Endometrium (tissue), 2 donors: ENCODE results near the gene LMAN1L.

Source experiments
- FAIRE-seq: peaks from 2 replicates; lab custom pipeline; 2012; peaks lifted over from hg19 to GRCh38; lab: Jason Lieb, UNC
- donor health status: control.
- donor health status: control.

Gene LMAN1L

DNA sequence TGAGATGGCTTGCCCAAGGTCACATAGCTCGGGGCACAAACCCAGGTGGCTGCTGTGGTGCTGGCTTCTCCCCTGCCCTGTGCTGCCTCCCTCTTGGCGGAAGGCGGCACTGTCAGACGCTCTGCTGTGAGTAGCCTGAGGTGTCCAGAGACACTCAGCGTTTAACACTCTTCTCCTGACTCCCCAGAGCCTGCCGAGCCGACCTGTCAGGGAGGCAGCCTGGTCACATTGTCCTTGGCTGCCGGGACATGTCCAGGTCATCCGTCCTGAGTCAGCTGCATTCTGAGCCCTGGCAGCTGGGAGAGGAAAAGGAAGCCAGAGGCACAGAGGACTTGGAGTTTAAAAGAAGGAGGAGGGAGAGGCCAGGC lies 4.7 kb downstream of the LMAN1L start:
- FAIRE-seq, result no peak

DNA sequence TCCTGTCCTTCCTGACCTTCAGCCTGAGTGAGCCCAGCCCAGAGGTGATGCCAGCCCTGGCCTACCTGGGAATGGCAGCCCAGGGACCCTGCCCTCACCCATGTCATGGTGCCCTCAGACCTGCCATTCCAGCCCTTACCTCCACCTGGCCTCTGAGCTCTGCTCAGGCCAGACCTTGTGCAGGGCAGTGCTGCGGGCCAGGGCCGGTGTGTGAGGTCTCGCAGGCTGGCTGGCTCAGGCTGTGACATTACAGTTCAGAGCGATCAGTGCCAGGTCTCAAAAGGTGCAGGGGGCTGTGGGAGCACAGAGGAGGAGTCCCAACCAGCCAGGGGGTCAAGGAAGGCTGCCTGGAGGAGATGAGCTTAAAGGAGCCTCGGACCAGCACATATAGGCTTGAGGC lies 7.4 kb downstream of the LMAN1L start:
- no peak for FAIRE-seq

DNA sequence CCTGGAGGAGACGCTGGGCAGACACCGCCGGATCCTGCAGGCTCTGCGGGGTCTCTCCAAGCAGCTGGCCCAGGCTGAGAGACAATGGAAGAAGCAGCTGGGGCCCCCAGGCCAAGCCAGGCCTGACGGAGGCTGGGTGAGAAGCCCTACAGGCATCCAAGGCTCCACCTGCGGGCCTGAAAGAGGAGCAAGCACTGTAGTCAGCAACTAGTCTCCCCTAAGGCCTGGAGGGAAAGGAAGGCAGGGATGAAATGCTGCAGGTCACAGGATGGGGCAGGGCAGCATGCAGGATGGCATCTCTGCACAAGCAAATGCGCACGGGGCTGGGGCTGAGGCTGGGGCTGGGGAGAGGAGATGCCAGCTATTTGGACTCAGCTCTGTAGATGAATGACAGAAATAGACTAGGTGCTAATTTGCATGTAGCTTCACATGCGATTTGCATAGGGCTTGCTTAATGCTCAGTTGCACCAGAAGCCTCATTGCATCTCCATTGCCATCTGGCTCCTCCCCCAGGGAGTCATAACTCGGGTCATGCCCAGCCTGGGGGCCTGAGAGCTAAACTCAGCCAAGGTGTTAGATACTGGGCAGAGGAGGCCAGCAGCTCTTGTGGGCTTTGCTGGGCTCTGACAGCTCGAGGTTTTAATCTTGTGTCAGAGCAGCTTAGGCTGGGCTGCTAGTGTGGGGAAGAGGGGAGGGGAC lies 8.6 kb downstream of the LMAN1L start:
- no peak for FAIRE-seq

DNA sequence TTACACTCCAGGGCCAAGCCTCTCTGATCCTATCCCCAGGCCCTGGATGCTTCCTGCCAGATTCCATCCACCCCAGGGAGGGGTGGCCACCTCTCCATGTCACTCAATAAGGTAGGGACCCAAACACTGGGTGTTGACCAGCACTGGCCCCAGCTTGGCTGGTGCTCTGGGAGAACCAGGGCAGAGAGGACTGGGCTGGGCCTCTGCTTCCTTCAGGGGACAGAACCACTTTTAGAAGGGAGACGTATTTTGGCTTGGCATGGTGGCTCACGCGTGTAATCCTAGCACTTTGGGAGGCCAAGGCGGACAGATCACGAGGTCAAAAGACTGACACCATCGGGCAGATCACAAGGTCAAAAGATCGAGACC lies 9.1 kb downstream of the LMAN1L start:
- no peak for FAIRE-seq

DNA sequence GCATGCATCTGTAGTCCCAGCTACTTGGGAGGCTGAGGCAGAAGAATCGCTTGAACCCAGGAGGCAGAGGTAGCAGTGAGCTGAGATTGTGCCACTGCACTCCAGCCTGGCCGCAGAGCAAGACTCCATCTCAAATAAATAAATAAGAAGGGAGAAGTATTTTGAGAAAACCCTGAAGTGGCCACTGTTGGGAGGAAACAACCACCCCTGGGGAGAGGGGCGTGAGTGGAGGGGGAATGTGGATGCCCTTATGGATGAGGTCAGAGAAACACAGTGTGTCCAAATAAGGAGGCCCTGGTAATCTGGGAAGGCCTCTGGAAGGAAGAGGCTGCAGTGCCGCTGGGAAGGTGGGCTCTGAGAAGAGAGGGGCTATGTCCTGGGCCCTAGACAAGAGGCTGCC lies 9.6 kb downstream of the LMAN1L start:
- no peak for FAIRE-seq

DNA sequence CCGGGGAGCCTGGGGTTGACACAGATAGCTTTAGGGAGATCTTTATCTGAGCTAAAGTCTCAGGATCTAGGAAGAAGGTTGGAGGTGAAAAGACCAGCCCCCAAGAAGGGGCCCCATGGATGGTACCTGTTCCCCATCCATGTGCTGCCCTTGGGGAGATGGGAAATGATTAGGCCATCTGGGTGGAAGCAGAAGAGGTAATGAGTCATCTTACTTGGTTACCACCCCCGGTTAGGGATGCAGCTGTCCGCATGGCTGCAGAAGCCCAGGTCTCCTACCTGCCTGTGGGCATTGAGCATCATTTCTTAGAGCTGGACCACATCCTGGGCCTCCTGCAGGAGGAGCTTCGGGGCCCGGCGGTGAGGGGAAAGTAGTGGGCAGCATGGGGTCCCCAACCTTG lies 10.7 kb downstream of the LMAN1L start:
- FAIRE-seq, result no peak

DNA sequence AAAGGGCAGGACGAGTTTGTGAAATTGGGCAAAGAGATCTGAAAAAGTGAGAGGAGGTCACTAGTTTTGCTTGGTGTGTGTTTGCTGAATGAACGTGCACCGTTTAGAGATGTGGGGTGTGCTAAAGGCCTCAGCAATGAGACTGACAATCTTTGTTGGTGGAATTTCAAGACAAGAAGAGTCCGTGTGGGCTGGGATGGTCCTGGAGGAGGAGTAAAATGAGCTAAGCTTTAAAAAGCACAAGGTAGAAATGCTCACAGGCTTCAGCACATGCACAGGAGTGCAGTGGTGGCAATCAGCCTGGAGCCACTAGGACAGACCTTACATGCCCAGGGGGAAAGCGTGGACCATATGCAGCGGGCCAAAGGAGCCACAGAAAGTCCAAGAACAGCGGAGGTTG lies 12.3 kb downstream of the LMAN1L start:
- FAIRE-seq, result no peak

DNA sequence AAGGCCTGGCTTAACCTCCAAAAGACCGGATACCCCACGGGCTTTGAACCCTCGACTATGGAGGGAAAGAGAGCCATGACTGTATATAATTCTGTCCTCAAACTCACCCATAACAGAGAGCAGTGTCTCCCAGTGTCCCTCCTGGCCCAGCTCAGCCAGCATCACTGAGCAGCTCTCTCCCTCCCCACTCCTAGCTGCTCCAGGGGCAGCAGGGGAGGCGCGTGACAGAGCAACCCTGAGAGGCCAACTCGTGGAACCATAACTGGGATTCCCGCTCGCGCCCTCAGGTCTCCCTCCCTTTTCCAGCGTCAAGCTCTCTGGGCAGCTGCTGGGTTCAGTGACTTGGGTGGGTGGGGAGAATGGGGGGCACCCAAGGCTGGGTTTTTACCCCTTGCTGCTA lies 13.2 kb downstream of the LMAN1L start:
- FAIRE-seq, result no peak

DNA sequence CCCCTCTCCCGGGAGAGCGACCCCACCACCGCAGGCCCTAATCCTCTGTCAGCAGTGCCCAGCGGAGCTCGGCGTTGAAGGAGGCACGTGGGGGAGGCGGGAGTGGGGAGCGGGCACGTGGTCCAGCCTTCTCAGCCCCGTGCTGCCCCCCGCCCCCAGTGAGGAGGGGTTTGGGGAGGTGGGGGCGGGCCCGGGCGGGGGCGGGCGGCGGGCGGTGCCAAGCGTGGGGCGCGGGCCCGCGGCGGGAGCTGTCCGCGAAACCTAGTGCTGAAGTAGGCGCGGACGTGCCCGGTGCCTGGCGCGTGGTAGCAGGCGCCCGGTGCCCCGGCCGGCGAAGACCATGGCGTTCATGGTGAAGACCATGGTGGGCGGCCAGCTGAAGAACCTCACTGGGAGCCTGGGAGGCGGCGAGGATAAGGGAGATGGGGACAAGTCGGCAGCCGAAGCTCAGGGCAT lies 13.8 kb downstream of the LMAN1L start, which contains the start of gene CPLX3:
CPLX3 (plus strand) TSS at position 264 of the 456 bp plus-strand sequence; CDS start at position 341, 77 bp downstream.
- FAIRE-seq, result no peak

DNA sequence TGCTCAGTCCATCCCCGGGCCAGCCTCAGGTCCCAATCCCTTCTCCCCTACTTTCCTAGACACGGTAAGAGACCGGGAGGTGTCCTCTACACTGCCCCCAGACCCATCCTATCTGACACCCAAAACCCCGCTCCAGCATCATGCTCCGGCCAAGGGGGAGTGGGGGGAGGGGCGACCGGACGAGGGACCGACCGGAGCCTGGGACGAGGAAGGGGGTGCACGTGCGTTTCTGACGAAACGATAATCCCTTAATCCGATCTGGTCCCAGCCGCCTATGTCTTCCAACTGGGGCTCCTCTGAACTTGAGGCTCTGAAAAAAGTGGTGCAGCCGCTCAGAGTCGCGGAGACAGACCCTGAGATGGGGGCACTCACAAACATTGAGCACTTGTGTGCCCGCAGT lies 14.3 kb downstream of the LMAN1L start:
- FAIRE-seq, result no peak

DNA sequence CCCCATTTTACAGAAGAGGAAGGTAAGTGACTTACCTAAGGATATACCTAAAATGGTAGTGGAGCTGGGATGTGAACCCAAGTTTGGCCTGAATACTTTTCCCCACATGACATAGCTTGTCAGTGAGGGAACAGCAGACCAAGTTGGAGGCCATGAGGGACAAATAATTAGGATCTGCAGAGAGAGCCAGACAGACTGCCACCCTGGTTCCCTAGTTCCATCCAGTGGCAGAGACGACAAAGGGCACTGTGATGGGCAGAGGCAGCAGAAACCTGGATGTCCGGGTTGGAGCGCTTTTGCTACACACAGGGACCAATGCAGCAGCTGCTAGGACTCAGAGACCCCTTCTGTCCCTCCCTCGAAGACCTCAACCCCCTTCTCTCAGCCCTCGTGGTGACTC lies 15.0 kb downstream of the LMAN1L start:
- no peak for FAIRE-seq

DNA sequence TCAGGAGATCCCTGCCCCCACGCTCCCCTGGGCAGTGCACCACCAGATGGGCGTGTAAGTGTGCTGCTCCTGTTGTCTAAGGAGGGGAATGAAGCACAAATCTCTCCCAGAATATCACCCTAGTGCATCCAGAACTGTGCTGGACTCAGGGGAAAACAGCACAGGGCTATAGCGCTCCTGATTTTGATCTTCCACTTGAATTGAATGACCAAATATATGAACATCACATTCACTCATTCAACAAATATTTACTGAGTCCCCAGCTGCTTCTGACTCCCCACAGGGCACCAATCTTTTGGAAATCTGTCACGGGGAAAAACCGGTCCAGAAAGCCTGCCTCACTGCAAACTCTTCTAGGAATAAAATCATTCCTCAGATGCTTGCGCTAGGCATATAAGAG lies 16.2 kb downstream of the LMAN1L start:
- no peak for FAIRE-seq

DNA sequence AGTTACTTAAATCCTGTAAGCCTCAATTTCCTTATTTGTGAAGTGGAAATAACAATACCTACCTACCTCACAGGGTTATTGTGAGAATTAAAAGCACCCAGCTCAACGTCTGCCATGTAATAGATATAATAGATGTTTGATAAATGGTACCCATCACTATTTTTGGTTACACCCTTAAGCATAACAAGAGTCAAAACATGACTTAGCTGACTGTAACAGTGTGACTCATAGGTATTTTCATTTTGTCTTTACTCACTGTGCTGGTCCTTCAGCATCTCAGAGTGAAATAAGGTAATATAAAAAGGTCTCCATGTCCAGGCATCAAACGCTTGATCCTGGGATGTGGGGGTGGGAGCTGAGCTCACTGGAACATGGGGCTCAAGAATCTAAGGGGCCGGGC lies 16.9 kb downstream of the LMAN1L start:
- no peak for FAIRE-seq

DNA sequence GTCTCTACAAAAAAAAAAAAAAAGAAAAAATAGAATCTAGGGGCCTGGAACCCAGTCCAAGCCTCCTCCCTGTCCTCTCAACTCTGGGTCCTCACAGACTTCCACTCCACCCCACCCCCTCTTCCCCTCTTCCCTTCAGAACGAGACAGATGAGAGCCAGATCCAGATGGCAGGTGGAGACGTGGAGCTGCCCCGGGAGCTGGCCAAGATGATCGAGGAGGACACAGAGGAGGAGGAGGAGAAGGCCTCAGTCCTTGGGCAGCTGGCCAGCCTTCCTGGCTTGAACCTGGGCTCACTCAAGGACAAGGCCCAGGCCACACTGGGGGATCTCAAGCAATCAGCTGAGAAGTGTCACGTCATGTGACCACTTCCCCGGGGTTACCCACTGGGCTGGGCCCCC lies 17.4 kb downstream of the LMAN1L start:
- no peak for FAIRE-seq

DNA sequence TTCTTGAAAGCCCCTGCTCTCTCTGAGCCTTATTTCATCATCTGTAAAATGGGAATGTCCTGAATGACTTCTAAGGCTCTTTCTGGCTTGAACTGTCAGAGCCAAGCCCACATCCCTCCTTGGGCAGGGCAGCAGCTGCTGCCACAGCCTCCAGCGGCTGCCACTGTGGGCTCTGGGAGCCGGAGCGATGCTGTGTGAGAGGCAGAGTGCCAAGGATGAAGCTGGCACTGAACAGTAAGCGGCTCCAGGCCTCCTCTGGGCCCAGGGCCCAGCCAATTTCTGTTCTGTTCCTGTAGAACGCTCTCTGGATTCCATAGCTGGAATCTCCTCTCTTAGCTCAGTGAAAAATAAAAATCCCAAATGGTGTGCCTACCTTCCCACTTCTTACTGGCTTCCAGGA lies 18.2 kb downstream of the LMAN1L start:
- no peak for FAIRE-seq

DNA sequence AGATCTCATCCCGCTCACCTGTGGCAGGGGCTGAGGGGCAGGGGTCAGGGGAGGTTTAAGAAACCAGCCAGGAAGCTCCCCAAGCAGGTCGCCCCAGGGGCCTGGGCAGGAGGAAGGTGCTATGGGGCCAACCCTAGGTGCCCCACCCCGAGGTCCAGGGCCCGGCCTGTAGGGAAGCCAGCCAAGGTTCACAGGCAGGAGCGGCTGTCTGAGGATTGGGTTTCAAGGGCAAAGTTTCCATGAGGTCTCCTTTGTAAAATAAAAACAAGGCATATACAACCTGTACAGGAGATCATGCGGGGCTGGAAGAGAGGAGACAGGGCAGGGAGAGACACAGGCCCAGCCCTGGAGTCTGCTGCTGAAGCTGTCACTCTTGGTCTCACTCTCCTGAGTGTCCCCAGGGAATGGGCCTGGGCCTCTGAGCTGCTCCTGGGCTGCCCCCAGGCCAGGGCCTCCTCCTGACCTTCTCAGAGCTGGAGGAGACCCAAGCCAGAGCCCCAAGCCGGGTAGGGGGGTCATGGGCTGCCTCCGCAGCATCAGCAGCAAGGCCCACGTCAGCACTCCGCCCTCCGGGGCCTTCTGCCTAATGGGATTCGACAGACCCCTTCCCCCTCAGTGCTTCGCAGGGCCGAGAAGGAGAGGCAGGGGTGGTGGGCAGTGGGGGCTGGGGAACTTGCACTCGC lies 19.3 kb downstream of the LMAN1L start:
- no peak for FAIRE-seq

DNA sequence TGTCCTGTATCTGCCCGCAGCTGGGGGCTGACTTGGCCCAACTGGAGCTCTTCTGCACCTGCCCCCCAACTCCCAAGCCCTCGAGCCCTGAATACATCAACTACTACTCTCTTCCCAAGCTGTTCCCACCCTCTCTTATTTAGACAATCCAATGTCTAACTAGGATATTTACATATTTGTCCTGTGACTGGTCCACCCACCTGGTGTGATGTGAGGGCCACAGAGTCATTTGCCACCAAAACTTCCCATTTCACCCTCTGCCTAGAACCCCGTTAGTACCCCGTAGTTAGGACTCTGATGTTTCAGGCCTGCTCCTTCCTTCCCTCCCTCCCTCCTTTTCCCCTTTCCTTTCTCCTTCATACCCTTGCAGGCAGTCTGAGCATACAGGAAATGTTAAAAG lies 20.2 kb downstream of the LMAN1L start:
- no peak for FAIRE-seq

DNA sequence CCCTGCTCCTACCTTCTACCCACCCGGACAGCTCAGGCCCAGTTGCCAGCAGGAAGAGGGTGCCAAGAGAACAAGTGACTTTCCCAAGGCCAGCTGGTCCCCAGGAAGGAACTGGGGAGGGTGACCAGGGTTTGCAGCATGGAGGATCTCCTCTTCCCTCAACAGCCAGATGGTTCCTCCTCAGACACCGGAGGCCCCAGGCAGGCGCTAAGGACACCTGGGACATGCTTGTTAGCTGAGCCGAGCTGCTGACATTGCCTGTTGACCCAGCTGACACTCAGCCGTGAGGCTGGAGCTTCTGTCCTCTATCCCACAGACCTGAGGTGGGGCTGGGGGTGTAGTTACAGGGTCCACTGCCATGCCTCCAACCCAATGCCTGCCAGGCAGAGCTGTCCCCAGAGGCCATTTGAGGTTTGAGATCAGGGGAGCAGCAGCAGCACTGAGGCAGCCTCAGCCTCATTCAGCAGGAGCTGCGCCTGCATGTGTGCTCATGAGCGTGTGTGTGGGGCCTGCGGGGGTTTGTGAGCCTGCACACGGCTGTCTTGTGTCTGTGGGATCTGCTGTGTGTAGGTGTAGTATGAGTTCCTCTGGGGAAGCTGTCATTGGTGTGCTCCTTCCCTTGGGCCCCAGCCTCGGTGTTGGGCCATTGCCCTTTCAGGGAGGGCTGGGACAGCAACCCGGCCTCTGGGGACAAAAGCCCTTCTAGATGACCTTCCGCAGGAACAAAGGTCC lies 20.9 kb downstream of the LMAN1L start:
- no peak for FAIRE-seq

DNA sequence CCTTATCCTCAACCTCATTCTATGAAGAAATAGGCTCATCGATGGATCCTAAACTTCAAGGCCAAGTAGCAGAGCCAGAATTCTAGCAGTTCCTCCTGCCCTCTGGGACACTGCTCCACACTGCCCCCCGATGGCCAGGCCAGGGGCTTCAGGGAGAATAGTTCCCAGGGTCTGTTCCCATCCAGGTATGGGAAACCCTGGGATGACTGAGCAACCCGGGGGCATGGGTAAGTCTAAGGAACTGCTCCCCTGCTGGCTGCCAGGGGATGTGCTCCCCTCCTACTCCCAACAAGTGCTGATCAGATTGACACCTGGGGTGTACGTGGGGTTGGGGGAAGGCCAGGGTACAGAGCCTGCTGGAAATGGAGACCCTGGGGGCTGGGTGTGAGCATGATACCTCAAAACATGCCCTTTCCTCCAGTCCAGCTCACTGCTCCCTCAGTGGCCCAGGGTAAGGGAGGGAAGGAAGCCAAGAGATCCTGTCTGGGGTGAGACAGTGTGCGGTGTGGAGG lies 22.7 kb downstream of the LMAN1L start:
- no peak for FAIRE-seq

DNA sequence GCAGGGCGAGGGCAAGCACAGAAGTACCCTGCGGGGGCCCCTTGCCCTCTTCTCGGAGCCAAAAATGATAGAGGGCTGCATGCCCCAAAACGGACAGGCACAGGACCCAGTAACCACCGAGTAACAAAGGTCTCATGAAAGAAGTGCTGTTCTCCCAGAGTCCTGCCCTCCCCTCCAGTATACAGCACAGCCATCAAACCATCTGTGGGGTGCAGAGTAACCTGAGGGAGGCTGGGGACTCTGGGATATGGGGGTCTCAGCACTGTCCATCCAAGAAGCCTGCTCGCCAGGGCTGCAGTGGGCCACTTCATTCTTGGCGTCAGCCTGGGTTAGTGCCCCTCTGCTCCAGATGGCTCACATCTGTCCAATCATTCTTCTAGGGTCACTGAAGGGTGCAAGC lies 24.2 kb downstream of the LMAN1L start:
- FAIRE-seq, result no peak

DNA sequence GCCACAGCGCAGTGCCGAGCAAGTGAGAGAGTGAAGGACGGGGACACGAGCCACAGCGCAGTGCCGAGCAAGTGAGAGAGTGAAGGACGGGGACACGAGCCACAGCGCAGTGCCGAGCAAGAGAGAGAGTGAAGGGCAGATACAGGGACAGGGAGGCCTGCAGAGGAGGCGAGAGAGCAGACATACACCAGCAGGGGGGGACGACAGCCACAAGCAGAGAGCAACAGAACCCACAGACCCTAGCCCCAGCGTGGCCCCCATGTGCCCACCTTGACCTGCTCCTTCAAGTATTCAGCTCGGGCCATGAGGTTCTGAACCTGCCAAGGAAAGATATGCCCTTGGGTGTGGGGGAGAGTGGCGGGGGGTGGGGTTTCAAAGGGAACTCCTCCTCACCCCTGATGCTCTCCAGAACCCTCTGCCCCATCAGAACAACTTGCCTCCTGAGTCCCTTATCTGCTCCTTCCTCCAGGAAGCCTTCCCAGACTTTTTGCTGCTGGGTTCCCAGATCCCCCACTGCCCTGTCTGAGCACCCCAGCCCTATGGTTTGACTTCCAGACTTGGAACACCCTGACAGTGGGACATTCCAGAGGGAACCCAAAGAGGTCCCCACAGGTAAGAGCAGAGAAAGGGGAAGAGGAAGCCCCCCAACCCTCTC lies 25.0 kb downstream of the LMAN1L start:
- FAIRE-seq, result no peak

DNA sequence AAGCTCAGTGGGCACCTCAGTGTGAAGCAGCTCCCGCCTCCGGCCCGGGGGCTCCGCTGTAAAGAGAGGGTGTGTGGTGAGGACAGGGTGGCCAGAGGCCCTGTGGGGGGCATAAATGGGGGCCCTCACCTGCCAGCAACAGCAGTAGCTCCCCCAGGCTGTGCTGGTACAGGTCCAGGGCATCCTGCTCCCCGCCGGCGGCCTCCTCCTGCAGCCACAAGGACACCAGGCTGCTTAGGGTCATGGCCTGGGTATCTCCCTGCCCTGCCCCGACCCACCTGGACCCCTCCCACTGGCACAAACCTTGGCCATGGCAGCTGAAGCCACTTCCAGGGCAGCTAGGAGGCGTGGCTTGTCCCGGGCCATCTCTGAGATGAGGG lies 25.5 kb downstream of the LMAN1L start:
- no peak for FAIRE-seq
